Measurements from ENCODE around the gene CEP112.
"Not testable (repeated sequence)": the region's sequence is repeated elsewhere in the genome, so short reads cannot be mapped to it uniquely, and the experiment has no call there.

Gene CEP112

GRCh38 chr17:65683428-65683827 lies 508.5 kb downstream of the CEP112 start:
- Histone ChIP-seq H3K9ac (ENCODE audit: low read length) (no peak overlapping the region), H3K27ac (ENCODE audit: low read depth, low read length) (no peak overlapping the region), H3K4ac (ENCODE audit: low read depth, low read length) (no peak overlapping the region), H2BK120ac (ENCODE audit: insufficient read depth, low read length, poor library complexity) (no peak overlapping the region), H4K8ac (ENCODE audit: low read depth, low read length) (no peak overlapping the region), H3K4me1 (ENCODE audit: control insufficient read depth in 1 of 2, insufficient read depth in 2 of 2, low read length in 2 of 2) (no peaks in the 10 kb centered on the region), H2AK5ac (ENCODE audit: low read length) (no peak overlapping the region), H3K4me3 (ENCODE audit: low read depth, low read length) (no peak overlapping the region), H3K14ac (ENCODE audit: low read length) (no peak overlapping the region), H2BK5ac (ENCODE audit: low read depth, low read length, poor library complexity) (no peak overlapping the region), H3K23ac (ENCODE audit: low read length) (no peak overlapping the region), H4K91ac (ENCODE audit: low read depth, low read length) (no peak overlapping the region), H3K79me2 (ENCODE audit: control insufficient read depth, insufficient read depth, low read length, poor library complexity) (no peaks in the 10 kb centered on the region), H3K79me1 (ENCODE audit: low read length) (no peaks in the 10 kb centered on the region), H2BK12ac (ENCODE audit: low read length) (no peak overlapping the region), H3K4me2 (ENCODE audit: low read length) (no peak overlapping the region), H3K27me3 (ENCODE audit: insufficient read depth, low read length) (no peaks in the 10 kb centered on the region), H4K12ac (ENCODE audit: low read depth, low read length) (no peak overlapping the region), H3K9me3 (ENCODE audit: insufficient read depth, low read depth, low read length) (no peaks in the 10 kb centered on the region), H2AFZ (ENCODE audit: insufficient read depth, low read length, poor library complexity) (no peak overlapping the region), H3K18ac (ENCODE audit: low read length) (no peak overlapping the region), H3K36me3 (ENCODE audit: control insufficient read depth in 1 of 2, insufficient read depth in 2 of 2, low read length in 2 of 2) (no peaks in the 10 kb centered on the region)
- no CpG with 5 or more reads among the region's 7 CpGs for WGBS (ENCODE audit: extremely low coverage, insufficient coverage, insufficient read length)
- DNase-seq, result no peak

- not testable (repeated sequence) for H4K91ac ChIP-seq (ENCODE audit: low read depth, low read length); H2BK120ac ChIP-seq (ENCODE audit: insufficient read depth, low read length, poor library complexity); H3K27ac ChIP-seq (ENCODE audit: low read depth, low read length); H3K4me2 ChIP-seq (ENCODE audit: low read length); H3K4ac ChIP-seq (ENCODE audit: low read depth, low read length); H4K8ac ChIP-seq (ENCODE audit: low read depth, low read length); H3K9me3 ChIP-seq (ENCODE audit: insufficient read depth, low read depth, low read length); H3K79me1 ChIP-seq (ENCODE audit: low read length); H3K9ac ChIP-seq (ENCODE audit: low read length); H2AK5ac ChIP-seq (ENCODE audit: low read length); H3K18ac ChIP-seq (ENCODE audit: low read length); H3K4me3 ChIP-seq (ENCODE audit: low read depth, low read length); H3K14ac ChIP-seq (ENCODE audit: low read length); H2BK5ac ChIP-seq (ENCODE audit: low read depth, low read length, poor library complexity); H2AFZ ChIP-seq (ENCODE audit: insufficient read depth, low read length, poor library complexity); H3K27me3 ChIP-seq (ENCODE audit: insufficient read depth, low read length); H4K12ac ChIP-seq (ENCODE audit: low read depth, low read length); H3K36me3 ChIP-seq (ENCODE audit: control insufficient read depth in 1 of 2, insufficient read depth in 2 of 2, low read length in 2 of 2); H2BK12ac ChIP-seq (ENCODE audit: low read length); H3K23ac ChIP-seq (ENCODE audit: low read length); H3K79me2 ChIP-seq (ENCODE audit: control insufficient read depth, insufficient read depth, low read length, poor library complexity); H3K4me1 ChIP-seq (ENCODE audit: control insufficient read depth in 1 of 2, insufficient read depth in 2 of 2, low read length in 2 of 2)
- DNase-seq, result peak; percentile 25 to 45
- no CpG with 5 or more reads among the region's 5 CpGs for WGBS (ENCODE audit: extremely low coverage, insufficient coverage, insufficient read length)
Measured at GRCh38 chr17:65681763-65682162, 510.2 kb downstream of the CEP112 start.

- no peak overlapping the region for H3K4ac ChIP-seq (ENCODE audit: low read depth, low read length)
- H3K4me2 ChIP-seq (ENCODE audit: low read length), result no peak overlapping the region
- WGBS (ENCODE audit: extremely low coverage, insufficient coverage, insufficient read length), result no CpG with 5 or more reads among the region's 3 CpGs
- H3K79me2 ChIP-seq (ENCODE audit: control insufficient read depth, insufficient read depth, low read length, poor library complexity), result no peaks in the 10 kb centered on the region
- H3K79me1 ChIP-seq (ENCODE audit: low read length), result no peaks in the 10 kb centered on the region
- no peaks in the 10 kb centered on the region for H3K27me3 ChIP-seq (ENCODE audit: insufficient read depth, low read length)
- H3K23ac ChIP-seq (ENCODE audit: low read length), result no peak overlapping the region
- no peaks in the 10 kb centered on the region for H3K36me3 ChIP-seq (ENCODE audit: control insufficient read depth in 1 of 2, insufficient read depth in 2 of 2, low read length in 2 of 2)
- no peak overlapping the region for H2BK5ac ChIP-seq (ENCODE audit: low read depth, low read length, poor library complexity)
- no peak overlapping the region for H2BK120ac ChIP-seq (ENCODE audit: insufficient read depth, low read length, poor library complexity)
- no peaks in the 10 kb centered on the region for H3K4me1 ChIP-seq (ENCODE audit: control insufficient read depth in 1 of 2, insufficient read depth in 2 of 2, low read length in 2 of 2)
- H4K91ac ChIP-seq (ENCODE audit: low read depth, low read length), result no peak overlapping the region
- no peak overlapping the region for H3K14ac ChIP-seq (ENCODE audit: low read length)
- no peak overlapping the region for H2AFZ ChIP-seq (ENCODE audit: insufficient read depth, low read length, poor library complexity)
- H3K9me3 ChIP-seq (ENCODE audit: insufficient read depth, low read depth, low read length), result no peaks in the 10 kb centered on the region
- no peak overlapping the region for H3K9ac ChIP-seq (ENCODE audit: low read length)
- no peak for DNase-seq
- H2AK5ac ChIP-seq (ENCODE audit: low read length), result no peak overlapping the region
- no peak overlapping the region for H3K18ac ChIP-seq (ENCODE audit: low read length)
- no peak overlapping the region for H3K27ac ChIP-seq (ENCODE audit: low read depth, low read length)
- no peak overlapping the region for H4K8ac ChIP-seq (ENCODE audit: low read depth, low read length)
- no peak overlapping the region for H2BK12ac ChIP-seq (ENCODE audit: low read length)
- H4K12ac ChIP-seq (ENCODE audit: low read depth, low read length), result no peak overlapping the region
- no peak overlapping the region for H3K4me3 ChIP-seq (ENCODE audit: low read depth, low read length)
Measured at GRCh38 chr17:65679165-65679845, 512.6 kb downstream of the CEP112 start.

- Histone ChIP-seq H3K4me1 (ENCODE audit: control insufficient read depth in 1 of 2, insufficient read depth in 2 of 2, low read length in 2 of 2) (no peaks in the 10 kb centered on the region), H3K9me3 (ENCODE audit: insufficient read depth, low read depth, low read length) (no peaks in the 10 kb centered on the region), H3K27ac (ENCODE audit: low read depth, low read length) (no peak overlapping the region), H3K18ac (ENCODE audit: low read length) (no peak overlapping the region), H3K27me3 (ENCODE audit: insufficient read depth, low read length) (no peaks in the 10 kb centered on the region), H2BK5ac (ENCODE audit: low read depth, low read length, poor library complexity) (no peak overlapping the region), H2AK5ac (ENCODE audit: low read length) (no peak overlapping the region), H3K23ac (ENCODE audit: low read length) (no peak overlapping the region), H3K4ac (ENCODE audit: low read depth, low read length) (no peak overlapping the region), H2AFZ (ENCODE audit: insufficient read depth, low read length, poor library complexity) (no peak overlapping the region), H2BK12ac (ENCODE audit: low read length) (no peak overlapping the region), H4K91ac (ENCODE audit: low read depth, low read length) (no peak overlapping the region), H3K36me3 (ENCODE audit: control insufficient read depth in 1 of 2, insufficient read depth in 2 of 2, low read length in 2 of 2) (no peaks in the 10 kb centered on the region), H2BK120ac (ENCODE audit: insufficient read depth, low read length, poor library complexity) (no peak overlapping the region), H3K4me2 (ENCODE audit: low read length) (no peak overlapping the region), H3K4me3 (ENCODE audit: low read depth, low read length) (no peak overlapping the region), H3K9ac (ENCODE audit: low read length) (no peak overlapping the region), H3K79me1 (ENCODE audit: low read length) (no peaks in the 10 kb centered on the region), H3K14ac (ENCODE audit: low read length) (no peak overlapping the region), H4K12ac (ENCODE audit: low read depth, low read length) (no peak overlapping the region), H4K8ac (ENCODE audit: low read depth, low read length) (no peak overlapping the region), H3K79me2 (ENCODE audit: control insufficient read depth, insufficient read depth, low read length, poor library complexity) (no peaks in the 10 kb centered on the region)
- peak; percentile 5 to 44 for DNase-seq
- WGBS (ENCODE audit: extremely low coverage, insufficient coverage, insufficient read length), result no CpG with 5 or more reads among the region's 9 CpGs
Measured at GRCh38 chr17:65678546-65678945, 513.4 kb downstream of the CEP112 start.
